GM08714 (cell line): Measurements from ENCODE around the gene EMC7.

Experiments used
- H3K4me3 ChIP-seq: fragments of 200-500 bp; sonication (Bioruptor generic); 2 replicates; pipeline ENCODE4 v1.5.1; 2014; ENCODE audit warnings: mild to moderate bottlenecking, low read length, inconsistent platforms
- ZNF274 ChIP-seq: IDR thresholded peaks from 2 replicates; pipeline ENCODE4 v1.6.1; 2012; ENCODE audit warnings: mild to moderate bottlenecking, low read depth, low read length

The EMC7 gene

DNA sequence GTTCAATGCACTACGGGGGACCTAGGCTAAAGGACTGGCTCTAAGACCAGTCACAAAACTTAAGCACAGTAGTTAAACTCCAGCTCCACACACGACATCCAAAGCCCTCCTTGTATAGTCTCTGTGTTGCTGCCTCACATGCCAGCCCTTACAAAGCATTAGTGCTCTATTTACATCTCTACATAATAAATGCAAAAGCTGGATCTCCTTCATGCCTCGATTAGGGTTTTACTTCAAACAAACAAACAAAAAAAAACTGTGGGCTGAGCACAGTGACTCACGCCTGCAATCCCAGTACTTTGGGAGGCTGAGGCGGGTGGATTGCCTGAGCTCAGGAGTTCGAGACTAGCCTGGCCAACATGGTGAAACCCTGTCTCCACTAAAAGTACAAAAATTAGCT lies 9.8 kb upstream of the EMC7 start:
- no peak overlapping the region for H3K4me3 ChIP-seq
- no peak for TF ChIP-seq ZNF274

DNA sequence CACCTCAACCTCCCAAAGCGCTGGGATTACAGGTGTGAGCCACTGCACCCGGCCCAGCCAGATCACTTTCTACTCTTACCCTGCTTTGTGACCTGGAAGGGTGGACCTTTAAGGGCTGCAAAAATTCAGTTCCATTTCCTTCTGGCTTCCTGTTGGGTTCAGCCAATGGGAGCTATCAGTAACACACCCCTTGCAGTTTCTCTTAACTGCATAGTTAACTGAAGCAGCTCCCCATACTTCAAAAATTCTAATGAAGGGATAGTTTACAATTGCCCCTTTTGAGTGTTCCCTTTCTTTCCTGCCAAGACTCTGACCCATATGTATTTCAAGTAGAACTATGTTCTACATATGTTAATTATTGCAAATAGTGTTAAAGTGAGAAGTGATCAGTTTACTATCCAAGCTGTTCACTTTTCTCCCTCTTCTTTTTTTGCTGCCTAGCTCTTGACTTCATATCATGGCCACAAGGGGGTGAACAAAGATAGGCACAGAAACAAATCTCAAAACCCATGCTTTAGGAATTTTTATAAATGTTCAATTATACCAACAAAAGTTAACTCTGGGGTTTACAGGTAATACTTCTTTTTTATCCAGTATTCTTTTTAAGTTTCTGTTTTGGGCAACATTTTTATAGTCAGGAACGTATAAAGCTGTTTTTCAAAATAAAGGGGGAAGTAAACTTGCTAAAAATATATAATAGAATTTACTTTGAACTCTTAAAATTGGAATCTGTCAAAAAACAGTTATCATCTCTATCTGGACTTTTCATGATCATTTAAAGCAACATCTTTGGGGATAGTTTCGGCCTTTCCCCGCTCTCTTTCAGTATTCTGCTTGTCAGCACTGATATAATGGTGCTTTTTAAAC lies 8.4 kb upstream of the EMC7 start:
- TF ChIP-seq ZNF274, result no peak
- no peak overlapping the region for H3K4me3 ChIP-seq

DNA sequence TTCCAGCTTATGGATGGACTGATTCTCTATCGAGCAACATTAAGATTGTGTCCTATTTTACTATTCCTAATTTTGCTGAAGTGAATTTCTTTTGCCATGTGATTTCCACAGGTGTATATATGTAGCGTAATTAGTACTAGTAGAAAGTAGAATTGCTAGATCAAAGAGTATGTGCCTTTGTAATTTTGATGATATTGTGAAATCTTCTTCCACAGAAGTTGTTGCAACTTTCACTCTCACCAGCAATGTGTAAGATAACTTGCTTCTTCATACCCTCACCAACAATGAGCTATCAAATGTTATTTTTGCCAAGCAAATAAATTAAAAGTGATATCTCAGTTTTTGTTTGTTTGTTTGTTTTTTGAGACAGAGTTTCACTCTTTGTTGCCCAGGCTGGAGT lies 5.7 kb upstream of the EMC7 start:
- H3K4me3 ChIP-seq, result no peak overlapping the region
- TF ChIP-seq ZNF274, result no peak

DNA sequence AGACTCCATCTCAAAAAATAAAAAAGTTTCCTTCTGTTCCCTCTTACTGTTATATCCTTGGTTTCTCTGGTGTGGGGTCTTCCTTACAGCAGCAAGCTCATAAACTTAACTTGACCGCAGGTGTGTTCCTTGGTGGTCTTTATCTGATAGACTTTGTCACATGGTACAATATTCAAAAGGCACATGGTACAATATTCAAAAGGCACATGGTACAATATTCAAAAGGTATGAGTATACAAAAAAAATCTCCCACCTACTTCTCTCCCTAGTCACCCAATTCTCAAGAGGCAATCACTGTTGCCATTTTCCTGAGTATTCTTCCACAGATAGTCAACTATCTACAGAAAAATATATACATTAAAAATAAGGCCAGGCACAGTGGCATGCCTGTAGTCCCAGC lies 4.8 kb upstream of the EMC7 start:
- TF ChIP-seq ZNF274, result no peak
- H3K4me3 ChIP-seq, result no peak overlapping the region

DNA sequence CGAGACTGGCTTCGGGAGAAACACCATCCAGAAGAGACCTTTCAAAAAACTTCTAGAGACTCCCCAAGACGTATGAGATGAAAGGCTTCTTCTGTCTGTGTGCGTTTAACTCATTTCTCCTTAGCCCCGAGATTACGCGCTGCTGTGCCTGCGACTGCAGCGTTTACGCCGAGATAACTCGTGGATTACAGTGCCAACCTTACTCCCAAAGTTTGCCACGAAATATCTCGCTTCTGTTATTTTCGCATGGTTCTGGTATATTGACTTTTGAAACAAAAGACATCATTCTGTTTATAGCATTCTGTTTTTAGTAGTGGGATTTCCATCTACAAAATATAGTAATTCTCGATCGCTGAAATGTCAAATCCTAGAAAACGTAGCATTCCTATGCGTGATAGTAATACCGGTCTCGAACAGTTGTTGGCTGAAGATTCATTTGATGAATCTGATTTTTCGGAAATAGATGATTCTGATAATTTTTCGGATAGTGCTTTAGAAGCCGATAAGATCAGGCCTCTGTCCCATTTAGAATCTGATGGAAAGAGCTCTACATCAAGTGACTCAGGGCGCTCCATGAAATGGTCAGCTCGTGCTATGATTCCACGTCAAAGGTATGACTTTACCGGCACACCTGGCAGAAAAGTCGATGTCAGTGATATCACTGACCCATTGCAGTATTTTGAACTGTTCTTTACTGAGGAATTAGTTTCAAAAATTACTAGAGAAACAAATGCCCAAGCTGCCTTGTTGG lies 688 bp upstream of the EMC7 start:
- no peak for TF ChIP-seq ZNF274

DNA sequence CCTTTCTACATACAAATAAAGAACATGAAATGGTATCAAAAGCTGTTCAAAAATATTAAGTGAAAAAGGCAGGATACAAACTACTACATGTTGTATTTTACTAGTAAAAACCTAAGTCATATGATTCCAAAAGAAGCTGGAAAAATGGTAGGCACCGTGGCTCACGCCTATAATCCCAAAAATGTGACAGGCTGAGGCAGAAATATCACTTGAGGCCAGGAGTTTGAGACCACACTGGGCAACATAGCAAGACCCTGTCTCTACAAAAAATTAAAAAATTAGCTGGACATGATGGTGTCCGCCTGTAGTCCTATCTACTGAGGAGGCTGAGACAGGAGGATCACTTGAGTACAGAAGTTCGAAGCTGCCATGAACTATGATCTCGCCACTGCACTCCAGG lies 1.7 kb downstream of the EMC7 start:
- peak overlapping the region; percentile 3; the same call in 1 of the 2 replicates for H3K4me3 ChIP-seq
- TF ChIP-seq ZNF274, result no peak

More for the DNA sequence above, 688 bp upstream of the EMC7 start:
- peak overlapping the region; percentile 89 for H3K4me3 ChIP-seq

DNA sequence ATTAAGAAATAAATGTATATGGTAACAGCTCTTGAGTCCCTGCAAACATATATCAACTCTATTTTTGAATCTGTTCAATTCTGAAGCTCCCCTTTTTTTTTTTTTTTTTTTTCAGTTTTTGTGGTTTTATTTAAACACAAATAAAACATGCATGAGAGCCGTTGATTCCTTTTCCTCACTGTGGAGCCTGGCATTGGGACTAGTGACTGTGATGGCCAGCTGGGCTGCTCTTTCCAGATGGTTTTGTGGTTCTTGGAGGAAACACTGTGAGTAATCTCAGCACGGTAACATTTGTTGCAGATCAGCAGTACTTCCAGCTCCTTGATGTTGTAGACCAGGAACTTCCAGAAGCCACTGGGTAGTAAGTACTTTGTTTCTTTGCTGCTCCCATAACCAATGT lies 15.9 kb downstream of the EMC7 start:
- TF ChIP-seq ZNF274, result no peak

DNA sequence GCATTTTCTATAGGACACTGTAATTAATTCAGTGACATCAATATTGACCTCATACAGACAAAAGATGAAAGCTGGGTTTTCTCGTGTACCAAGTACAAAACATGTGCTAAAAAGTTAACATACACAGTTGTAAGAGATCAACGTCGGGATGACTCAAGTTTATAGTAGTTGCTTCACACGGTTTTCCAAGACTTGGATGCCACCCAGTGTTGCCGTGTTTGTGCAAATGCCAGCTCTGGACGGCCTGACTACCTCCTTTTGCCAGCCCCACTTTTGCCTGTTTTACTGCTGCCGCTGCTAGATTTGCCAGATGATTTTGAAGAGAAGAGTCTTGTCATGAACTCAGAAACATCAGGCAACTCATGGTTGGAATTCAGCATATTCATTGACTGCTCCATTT lies 17.6 kb downstream of the EMC7 start:
- TF ChIP-seq ZNF274, result no peak
- no peak overlapping the region for H3K4me3 ChIP-seq

More for the DNA sequence above, 15.9 kb downstream of the EMC7 start:
- no peak overlapping the region for H3K4me3 ChIP-seq

DNA sequence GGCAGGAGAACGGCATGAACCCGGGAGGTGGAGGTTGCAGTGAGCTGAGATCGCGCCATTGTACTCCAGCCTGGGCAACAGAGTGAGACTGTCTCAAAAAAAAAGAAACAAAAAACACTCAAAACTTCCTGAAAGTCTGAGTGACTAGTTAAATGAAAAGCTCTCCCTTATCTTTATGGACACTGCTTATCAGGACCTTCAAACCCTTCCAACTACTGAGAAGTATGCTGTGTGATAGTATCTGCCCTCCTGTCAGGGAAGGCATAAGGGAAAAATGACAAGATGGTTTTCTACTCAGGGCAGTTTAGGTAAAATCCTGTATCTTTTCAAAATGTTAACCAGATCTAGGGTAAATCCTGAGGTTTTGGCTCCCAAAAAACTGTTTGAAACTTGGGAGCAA lies 21.8 kb downstream of the EMC7 start:
- TF ChIP-seq ZNF274, result no peak
- H3K4me3 ChIP-seq, result no peak overlapping the region

DNA sequence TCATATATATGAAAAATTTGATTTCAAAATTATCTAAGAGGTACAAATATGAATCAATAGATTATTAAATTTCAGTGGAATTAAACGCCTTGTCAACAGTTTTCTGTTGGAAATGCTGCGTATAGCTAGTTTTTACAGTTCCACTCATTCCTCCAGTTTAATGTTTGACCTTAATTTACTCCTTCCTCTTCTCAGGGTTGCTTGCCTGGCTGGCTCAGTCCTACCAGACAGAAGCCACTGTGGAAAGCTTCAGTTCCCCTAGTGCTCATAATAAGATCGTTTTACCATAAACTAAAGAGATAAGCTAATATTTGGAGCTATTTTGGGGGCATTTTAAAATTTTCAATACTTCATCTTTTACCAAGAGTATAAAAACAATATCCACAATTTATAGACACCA lies 22.8 kb downstream of the EMC7 start:
- H3K4me3 ChIP-seq, result no peak overlapping the region
- TF ChIP-seq ZNF274, result no peak

DNA sequence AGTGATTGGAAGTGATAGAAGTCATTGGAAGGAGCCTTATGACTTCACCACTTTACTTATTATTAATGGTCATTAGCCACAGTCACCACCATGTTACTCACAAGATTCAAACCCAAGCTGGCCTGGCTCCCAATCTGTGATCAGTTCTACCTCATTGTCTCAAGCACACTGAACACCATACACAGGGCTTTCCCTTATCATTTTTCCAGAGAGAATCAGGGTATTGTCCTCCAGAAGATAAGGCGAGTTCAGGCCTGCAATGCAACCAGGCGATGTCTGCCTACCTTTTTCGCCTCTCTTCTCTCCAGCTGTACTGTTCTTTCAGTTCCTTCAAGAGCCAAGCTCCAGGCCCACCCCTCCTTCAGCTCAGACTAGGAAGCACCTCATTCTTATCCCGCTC lies 24.9 kb downstream of the EMC7 start:
- no peak for TF ChIP-seq ZNF274
- H3K4me3 ChIP-seq, result no peak overlapping the region

DNA sequence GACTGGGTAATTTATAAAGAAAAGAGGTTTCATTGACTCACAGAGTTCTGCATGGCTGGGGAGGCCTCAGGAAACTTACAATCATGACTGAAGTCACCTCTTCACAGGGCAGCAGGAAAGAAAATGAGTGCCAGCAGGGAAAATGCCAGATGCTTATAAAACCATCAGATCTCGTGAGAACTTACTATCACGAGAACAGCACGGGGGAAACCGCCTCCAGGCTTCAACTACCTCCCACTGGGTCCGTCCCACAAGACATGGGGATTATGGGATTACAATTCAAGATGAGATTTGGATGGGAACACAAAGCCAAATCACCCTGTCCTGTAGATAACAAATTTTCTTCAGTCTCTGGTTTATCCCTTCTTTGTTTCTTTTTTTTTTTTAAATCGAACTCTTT lies 31.7 kb downstream of the EMC7 start:
- no peak for TF ChIP-seq ZNF274
- no peak overlapping the region for H3K4me3 ChIP-seq

DNA sequence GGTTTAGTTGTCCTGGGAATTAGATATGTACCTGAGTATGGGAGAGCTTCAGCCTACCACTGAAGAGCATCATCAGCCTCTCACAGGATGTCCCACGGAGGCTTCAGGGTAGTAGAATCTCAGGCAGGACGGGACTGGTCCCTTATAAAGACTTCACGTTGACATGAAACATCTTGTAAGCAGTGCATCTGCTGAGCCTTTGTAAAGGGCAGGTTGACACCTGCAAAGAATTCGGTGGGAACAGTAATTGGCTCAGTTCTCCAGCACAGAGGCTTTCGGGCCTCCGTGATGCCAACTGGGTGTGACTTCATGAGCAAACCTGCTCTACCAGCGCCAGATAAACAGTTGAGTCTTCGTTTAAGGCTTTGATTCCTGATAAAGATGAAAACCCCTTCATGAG lies 35.7 kb downstream of the EMC7 start:
- TF ChIP-seq ZNF274, result no peak
- H3K4me3 ChIP-seq, result no peak overlapping the region

DNA sequence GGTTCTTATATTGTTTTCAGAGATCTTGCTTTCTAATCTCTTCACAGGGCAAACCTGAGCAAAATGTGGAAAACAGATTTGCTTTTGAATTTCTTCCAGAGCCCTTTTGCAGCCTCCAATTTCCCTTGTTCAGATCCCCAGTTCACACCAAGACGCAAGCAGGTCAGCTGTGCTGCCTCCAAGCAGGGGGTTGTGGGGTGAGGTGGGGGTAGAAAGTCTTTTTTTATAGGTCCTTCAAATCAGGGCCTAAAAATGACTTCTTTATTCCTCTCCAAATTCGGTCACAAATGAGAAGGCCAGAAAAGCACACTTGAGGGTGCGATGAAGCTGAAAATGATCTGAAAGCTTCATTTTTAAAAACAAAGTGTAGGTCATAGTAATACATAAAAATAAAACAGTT lies 36.4 kb downstream of the EMC7 start:
- no peak overlapping the region for H3K4me3 ChIP-seq
- TF ChIP-seq ZNF274, result no peak

DNA sequence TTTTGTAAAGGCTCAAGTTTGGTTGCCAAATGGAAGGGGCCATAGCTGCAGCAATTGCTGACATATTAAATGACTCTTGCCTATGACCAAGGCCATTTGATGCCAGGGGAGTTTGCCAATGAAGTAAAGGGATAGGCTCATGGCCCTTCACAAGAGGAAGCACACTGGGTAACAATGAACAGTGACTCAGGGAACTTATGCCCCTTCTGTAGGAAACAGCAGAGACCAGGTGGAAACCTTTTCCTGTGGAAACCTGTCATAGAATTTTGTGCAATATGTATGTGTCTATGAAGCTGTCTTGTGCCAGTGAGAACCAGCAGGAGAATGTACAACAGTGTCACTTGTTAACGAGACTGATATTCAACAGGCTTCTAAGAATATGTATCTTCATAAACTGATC lies 37.2 kb downstream of the EMC7 start:
- TF ChIP-seq ZNF274, result no peak
- H3K4me3 ChIP-seq, result no peak overlapping the region
